GM18870 (cell line): ENCODE results near the gene CSF2.
A peak's percentile ranks its signal among the peaks of the same experiment; 100 is the strongest.

ENCODE experiments used
- ATAC-seq: cut with Tn5 transposase; IDR thresholded peaks from one replicate; pipeline ENCODE4 v1.9.1; 2021; ENCODE audit warnings: moderate library complexity; ENCODE audit not compliant: unreplicated experiment

CSF2 gene

DNA sequence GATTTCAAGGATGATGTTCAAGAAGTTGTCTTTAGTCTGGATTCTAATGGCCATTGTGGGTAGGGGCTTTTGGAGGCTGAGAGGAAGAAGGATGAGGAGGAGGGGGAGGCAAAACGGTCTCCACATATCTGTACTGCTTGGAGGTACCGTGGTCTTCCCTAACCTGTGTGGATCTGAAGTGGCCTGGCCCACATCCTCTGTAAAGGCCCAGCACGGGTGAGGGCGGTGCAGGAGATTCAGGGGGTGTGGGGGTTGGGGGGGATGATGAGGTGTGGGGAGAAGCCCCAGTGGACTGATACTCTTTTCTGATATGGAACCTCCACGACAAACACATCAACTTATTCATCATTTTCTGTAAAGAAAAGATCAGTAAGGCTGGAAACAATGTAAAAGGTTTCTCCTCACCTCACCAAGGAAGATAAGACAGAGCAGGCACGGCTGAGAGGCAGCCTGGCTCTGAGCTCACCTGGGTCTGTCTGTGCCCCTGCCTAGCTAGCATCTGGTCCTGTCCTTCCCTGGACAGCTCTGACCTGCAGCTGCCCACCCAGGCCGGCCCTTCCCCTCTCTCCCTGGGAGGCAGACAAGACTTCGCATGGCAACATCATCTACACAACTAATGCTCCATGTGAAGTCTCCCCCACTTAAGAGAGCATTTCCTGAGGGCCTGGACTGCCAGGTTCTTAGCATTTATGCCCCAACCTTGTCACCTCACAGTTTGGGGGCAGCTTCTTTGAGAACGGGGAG, 18.7 kb upstream of the CSF2 start:
- no peak for ATAC-seq

DNA sequence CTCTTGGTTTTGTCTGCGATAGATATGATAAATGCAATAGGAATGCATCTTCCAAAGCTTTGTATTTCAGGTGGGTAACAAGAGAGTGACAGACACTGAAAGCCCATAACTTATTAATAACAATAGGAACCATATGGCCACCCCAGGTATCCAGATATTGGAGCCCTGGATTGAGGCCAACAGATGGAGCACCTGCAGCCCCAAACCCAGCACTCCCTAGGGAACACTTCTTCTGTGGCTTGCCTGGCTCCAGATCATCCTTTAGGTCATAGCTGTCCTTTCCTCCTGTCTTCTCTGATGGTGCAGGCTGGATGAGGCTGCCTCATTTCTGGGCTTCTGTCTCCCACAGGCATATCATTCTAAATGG, 18.2 kb upstream of the CSF2 start:
- no peak for ATAC-seq

DNA sequence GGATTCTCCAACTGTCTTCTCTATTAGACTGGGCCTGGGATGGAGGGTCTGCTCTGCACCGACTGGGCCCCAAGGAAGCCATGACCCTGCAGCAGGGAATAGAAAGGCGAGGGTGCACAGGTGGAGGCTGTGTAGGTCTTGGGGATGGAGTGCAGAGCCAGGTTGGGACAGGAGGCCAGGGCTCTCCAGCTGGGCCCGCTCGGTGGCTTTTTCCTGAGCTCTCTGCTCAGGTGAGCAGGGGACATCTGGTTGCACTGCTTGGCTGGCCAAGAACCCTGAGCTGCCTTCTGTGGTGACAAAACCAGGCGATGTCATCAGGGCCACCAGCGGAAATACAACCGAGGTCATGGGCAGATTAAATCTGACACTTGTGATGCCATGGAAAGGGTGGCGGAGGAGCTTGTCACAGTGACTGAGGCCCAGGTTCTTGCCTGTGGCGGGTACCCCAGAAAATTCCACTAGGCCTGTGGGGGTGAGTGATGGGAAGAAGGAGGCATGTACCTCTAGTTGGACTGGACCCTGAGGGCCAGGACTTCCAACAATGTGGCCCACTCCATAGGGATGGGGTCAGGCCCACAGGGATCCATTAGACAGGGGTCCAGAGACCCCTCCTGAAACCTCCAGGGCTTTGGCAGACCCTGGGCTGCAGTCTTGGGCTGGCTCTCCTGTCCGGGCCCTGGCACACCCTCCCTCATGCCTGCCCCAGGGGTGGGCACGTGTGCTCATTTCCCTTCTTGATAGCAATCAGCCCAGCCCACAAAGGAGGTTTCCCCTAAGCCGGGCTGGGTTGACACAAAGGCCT, 17.6 kb upstream of the CSF2 start:
- no peak for ATAC-seq

DNA sequence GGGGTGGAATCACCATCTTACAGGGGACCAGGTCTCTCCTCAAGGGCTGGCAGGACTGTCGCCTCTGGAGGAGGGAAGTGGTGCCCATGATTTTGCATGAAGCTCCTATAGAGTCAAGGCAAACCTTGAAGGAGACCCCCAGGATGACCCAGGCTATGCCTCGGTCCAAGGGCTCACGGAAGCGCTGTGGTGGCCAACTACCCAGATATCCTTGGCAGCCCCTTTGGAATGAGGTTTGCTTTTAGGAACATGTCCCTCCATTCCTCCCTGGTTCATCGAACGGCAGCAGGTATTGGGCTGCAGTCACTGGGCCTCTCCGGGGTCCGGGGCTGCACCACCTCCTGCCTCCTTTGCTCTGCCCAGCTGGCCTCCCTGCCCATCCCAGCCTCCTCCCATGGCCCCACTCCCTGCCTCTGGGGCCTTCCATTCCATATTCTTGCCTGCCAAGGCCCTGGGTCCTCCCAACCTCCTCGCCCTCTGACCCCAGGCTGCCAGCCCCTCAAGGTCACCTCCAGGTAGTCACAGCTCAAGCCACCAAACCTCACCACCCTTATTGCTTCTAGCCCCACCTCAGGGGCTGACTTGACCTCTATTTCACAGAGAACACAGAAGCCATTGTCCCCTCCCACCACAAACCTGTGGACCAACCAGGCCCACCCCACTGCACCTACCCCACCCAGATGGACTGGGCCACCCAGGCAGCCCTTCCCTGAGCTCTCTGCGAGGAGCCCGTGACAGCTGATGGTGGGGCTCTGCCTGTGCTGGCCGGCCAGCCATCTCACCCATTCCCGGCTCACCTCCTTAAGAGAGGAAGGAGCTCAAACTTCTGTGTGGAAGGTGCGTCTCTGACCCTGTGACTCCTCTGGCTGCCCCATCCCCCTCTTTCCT, 16.7 kb upstream of the CSF2 start:
- ATAC-seq: no peak

DNA sequence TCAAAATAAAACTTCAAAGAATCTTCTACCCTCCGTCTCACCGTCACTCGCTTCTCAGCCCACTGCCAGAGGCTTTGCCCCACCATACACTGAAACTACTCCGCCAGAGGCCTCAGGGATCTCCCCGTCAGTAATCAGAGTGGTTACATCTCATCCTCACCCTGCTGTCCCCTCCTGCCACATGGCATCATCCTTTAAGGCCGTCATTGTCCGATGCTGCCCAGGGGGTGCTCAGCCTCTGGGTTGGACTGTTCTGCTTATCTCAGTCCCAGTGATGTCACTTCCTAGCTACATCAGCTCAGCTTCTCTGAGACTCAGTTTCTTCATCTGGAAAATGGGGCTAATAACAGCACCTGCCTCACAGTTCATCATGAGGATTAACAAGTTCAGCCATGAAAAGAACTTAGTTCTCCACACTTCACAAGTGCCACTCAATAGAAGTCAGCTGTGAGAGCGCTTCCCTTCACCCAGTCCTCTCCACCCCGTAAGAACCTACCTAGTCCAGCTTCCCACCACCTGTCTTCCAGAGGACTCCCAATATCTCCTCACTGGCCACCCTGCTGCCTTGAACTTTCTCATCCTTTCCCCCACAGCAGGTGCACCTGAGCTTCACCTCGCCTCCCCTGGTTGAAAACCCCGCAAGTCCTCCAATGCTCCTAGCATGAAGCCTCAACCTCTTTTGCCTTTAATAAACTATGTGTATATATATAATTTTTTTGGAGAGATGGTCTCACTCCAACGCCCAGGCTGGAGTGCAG, 15.9 kb upstream of the CSF2 start:
- no peak for ATAC-seq

DNA sequence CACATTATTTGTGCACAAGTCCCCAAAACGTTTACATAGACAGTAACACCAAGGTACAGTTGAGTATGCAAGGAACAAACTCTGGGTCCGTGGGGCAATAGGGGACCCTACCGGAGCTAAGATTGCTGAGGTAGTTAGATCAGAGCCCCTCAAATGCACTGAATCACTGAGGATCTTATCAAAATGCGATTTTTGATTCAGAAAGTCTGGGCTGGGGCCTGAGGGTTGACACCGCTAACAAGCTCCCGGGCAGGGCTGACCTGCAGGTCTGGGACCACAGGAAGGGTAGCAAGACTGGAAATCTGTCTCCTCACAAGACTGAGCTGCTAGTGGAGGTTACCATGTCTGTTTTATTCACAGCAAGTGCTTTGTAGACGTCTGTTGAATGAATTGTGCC, 14.9 kb upstream of the CSF2 start:
- no peak for ATAC-seq

DNA sequence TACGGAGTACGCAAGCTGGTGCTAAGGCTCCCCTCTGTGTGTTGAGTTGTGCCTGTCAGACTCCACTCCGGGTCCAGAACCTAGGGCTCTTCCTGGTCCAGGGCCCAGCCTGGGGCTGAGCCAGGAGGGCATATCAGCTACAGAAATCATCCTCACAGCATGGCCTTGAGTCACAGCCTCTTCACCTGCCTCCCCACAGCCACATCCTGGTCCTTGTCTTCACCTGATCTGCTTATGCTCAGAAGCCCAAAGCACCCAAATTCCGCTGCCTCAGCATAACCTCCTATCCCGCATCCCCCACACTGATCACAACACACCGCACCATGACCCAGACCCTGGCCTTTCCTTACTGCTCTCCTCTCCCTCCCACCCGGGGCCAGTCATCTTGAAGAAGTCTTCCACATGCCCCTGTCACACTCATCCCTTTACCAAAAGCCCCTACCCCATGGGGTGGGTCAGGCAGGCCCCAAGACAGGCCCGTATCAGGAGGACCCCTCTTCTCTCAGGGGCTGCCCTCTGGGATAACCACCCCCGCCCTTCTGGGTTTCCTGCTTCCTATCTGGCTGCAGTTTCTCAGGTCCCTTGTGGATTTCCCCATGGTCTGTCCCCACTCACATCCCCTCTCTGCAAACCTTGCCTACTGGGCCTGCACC, 14.4 kb upstream of the CSF2 start:
- ATAC-seq: no peak

DNA sequence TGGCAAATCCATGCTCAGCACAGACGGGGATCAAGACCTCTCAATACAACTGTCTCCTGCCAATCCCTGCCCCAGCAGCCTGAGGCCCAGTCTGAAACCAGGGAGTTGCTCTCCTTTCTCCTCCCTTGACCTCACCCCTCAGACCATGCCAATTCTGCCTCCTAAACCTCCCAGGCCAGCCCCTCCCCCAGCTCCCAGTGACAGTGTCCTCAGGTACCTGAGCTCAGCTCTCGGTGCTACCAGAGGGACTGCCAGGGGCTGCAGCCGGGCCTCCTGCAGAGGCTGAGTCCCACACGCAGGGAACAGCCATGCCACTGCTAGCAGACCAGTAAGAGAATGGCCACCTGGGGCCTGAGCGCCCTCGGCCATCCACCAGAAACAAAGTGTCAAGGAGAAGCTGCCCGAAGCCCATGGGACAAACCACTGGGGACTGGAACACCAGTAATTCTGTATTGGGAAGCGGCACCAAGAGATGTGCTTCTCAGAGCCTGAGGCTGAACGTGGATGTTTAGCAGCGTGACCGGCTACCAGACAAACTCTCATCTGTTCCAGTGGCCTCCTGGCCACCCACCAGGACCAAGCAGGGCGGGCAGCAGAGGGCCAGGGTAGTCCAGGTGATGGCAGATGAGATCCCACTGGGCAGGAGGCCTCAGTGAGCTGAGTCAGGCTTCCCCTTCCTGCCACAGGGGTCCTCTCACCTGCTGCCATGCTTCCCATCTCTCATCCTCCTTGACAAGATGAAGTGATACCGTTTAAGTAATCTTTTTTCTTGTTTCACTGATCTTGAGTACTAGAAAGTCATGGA, 13.7 kb upstream of the CSF2 start:
- ATAC-seq: no peak

DNA sequence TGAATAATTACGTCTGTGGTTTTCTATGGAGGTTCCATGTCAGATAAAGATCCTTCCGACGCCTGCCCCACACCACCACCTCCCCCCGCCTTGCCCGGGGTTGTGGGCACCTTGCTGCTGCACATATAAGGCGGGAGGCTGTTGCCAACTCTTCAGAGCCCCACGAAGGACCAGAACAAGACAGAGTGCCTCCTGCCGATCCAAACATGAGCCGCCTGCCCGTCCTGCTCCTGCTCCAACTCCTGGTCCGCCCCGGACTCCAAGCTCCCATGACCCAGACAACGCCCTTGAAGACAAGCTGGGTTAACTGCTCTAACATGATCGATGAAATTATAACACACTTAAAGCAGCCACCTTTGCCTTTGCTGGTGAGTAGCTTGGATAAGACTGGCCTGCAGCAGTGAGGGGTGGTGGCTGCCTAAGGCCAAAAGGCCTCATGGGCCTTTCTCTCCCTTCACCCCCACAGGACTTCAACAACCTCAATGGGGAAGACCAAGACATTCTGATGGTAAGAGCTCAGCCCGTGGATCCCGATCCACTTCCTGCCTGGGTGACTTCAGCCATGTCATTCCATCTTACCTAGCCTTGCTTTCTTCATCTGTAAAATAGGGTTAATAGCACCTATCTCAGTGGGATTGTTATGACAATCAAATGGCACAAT, 13.0 kb upstream of the CSF2 start, which contains the start of gene IL3:
TSS of gene IL3 (plus strand) at position 155 of the 661 bp plus-strand sequence. CDS start at position 207, 52 bp downstream.
- ATAC-seq: no peak

DNA sequence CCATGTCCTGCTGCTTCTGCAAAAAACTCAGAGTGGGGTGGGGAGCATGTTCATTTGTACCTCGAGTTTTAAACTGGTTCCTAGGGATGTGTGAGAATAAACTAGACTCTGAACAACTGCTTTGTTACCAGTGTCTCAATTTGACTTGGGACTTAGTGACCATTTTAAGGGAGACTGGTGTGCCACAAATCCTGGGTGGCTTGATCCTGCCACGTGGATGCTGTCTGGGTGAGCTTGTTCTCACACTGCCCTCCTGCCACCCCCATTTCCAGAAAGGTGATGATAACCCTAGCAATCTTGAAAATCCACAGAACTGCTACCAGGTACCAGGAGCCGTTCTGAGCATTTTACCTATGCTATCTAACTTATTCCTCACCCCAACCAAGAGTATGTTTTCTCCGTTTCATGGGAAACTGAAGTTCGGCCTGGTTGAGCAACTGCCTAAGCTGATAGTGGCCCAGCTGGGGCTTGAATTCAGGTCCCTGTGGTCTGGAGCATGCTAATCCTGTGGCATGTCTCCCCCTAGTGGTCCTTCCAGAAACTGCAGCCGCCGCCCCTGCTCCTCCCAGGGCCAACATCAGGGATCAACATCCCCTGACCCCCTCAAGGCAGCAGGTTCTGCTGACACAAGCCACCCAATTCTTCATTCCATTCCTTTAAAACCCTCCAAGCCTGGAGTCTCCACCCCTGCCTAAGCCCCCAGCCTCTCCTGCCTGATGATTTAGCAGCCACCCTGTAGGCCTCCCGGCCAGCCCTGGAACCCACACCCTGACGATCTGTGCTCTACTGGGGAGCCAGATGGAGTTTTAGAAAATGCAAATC, 10.3 kb upstream of the CSF2 start:
- peak; percentile 55 for ATAC-seq

DNA sequence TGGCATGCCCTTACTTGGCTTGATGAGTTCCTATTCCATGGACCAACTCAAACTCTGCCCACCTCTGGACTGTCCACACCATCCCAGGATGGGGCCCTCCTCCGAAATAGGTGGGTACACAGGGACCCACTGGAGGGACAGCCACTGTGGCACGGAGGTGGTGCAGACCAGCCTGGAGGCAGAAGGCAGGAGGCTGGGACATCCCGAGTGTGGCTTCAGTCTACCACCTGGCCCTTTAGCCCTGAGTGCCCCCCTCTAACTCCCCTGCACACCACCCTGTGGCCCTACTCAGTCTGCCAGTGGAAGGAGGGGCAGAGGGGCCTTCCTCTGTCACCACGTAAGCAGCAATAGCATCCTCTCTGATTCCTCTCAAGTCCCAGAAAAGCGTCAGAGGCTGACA, 9.4 kb upstream of the CSF2 start:
- ATAC-seq: no peak

DNA sequence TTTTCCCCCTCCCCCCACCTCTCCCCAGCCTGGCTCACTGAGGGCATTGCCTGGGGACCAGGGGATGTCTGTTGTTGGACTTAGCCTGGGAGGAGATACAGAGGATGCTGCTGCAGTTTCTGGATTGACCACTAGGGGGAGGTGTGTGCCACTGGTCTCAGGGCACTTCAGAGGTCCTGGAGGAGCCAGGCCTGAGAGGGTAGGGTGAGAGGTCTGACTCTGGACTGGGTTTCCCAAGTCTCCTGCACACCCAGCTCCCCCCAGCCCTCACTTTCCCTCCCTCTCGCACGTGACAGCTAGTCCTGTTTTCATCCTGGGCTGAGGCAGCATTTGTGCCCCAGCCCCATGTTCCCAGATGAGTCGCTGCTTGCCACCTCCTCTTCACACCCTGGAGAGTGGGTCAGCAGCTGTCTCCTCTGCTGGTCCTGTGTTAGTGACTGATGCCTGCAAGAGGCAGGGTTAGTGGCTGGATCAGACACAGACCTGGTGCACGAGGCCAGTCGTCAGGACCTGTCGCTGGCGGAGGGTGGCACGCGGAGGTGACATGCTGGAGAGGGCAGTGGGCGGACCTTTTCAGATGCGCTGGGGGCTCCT, 8.8 kb upstream of the CSF2 start:
- ATAC-seq: peak; percentile 54

DNA sequence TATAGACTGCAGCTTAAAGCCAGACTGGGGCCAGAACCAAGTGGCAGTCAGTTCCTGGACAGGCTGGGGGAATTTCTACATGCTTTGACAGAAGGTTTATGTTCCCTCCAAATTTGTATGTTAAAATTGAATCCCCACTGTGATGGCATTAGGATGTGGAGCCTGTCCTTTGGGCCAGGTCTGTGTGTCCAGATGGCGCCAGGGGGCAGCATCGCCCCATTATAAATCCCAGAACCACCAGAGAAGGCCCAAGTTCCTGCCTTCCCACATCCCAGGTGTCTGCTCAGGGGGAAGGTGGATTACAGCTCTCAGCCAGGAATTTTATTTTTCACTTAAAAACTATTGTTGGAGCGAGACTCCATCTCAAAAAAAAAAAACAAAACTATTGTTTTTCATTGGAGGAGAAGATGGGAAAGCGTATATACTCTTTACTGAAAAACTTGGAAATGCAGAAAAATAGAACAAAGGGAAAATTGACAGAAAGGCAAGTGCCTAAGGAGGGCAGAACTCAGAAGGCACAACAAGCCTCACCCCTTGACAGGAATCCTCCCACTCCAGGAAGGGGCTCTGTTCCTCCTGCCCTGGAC, 8.1 kb upstream of the CSF2 start:
- no peak for ATAC-seq

DNA sequence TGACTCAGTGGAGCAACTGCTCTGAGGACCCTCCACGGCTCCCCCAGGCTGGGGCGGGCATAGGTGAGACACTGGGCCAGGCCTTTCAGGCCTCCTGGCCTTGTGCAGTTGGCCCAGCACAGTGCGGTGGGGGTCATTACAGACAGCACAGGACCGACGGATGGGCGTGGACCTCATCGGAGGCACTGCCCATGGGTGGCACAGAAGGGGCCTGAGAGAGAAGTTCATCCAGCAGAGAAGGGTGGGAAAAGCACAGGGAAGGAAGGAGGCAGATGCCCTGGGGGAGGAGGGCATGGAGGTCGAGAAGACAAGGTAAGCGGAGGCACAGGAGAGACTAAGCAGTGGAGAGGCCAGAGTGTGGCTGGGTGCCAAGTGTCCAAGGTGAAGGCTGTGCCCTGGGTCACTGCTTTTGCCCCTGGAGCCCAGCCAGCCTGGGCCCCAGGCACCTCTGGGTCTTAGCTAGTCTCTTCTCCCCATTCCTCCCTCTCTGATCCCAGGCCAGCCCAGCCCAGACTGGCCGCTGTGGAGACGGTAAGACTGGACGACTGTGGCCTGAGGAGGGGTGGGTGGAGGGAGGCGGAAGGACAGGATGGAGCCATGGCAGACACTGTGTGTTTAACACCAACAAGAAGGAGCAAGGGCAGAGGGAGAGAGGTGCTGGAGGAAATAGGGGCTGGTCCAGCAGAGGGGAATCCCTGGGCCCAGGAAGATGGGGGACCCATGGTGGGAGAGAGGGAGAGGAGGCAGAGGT, 7.5 kb upstream of the CSF2 start:
- ATAC-seq: no peak

DNA sequence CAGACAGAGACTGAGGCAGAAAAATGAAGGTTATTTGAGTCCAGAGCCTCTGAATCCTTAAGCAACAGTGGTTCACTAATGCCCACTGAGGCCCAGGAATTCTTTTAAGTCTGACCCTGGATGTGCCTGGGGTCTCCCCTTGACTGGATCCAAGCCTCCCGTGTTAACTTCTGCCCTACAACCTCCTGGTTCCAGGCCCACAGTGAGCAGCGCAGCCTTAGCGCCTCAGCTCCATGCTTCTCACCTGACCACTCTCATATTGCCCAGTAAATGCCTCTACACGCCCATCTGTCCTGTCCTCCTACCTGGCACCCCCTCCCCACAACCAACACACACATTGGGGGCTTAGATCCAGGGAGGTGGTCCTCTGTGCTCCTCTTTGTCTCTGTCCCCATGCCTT, 6.7 kb upstream of the CSF2 start:
- no peak for ATAC-seq

DNA sequence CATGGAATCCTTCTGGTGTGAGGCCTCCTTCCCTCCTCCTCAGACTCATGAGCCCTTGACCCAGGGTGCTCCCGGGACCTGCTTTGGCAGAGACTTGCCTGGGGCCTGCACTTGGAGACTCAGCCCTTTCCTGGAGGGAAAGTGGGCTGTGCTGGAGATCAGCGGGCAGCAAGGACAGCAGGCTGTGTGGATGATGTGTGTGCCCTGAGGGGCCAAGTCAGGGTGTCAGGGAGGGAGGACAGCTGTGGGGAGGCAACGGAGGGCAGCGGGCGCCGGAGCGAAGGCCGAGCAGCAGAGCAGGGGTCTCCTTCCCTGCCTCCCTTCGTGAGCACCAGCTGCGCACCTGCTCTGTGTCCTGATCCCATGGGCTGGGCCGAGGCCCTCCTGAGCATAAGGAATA, 6.1 kb upstream of the CSF2 start:
- ATAC-seq: no peak
